HG03135 (cell line): ENCODE data around the gene NDUFA5.
A peak's percentile ranks its signal among the peaks of the same experiment; 100 is the strongest.
"Not testable (repeated sequence)": the region's sequence is repeated elsewhere in the genome, so short reads cannot be mapped to it uniquely, and the experiment has no call there.

Experiments used
- ATAC-seq: cut with Tn5 transposase; IDR thresholded peaks from one replicate; pipeline ENCODE4 v1.9.1; 2021; ENCODE audit warnings: mild to moderate bottlenecking, moderate library complexity; ENCODE audit not compliant: unreplicated experiment

Gene NDUFA5

DNA sequence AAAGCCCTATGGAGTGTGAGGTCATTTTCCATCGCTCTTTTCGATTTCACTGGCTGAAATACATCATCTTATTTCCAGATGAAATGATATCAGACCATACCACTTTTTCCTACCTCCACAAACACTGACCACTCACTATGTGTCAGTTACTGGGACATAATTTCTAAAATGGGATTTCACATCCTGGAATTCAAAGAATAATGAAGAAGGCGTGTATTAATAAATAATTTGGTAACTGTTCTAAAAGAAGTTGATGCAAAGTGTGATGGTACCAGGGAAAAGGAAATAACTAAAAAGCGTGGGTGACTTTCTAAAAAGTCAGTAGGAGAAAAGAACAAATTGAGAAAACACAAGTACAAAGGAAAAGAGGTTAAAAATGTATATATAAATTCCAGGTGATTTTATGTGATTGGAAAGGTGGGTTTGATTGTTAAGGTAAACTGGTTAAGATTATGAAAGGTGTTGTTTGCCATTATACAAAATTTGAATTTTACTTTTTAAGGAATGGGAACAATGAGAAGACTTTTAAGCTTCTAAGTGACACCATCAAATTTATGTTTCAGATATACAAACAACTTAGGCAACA is 764 bp upstream of the NDUFA5 start:
- no peak for ATAC-seq

DNA sequence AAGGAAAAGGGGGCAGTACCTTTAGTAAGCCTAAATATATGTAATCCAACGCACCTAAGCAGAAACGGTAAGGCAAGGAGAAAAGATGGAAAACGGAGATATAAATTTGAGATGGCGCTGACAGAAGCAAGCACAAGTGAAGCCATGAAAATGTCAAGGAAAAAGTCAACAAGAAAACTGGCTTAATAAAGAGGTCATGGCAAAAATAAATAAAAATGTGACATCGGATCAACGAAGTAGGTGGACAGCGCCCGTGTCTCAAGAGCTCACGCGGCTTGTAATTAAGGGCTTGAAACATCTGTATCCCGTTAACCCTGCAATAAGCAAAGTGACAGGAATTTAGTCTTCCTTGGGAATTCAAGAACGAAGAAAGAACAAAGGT is 611 bp downstream of the NDUFA5 start:
- ATAC-seq, result no peak

- ATAC-seq, result no peak
Observed at GRCh38 chr7:123555484-123555883, 2.1 kb downstream of the NDUFA5 start.

GRCh38 chr7:123553159-123553558 is 4.5 kb downstream of the NDUFA5 start:
- no peak for ATAC-seq

DNA sequence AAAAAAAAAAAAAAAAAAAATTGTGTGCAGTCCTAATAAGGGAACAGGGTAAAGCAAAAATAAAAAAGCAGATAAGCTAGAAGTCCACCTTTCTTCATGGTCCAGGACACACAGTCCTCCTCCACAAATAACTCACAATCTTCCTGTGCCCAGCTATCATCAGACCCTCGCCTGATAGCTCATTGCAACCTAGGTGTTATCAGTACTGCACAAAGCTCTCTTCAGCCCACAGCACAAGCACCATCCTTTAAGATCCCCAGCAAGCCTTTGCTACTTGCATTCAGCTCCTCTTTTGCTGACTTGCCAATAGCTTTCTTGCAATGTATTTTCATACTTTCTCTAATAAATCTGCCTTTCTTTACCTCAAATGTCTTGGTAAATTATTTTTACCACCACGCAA is 5.0 kb downstream of the NDUFA5 start:
- no peak for ATAC-seq

DNA sequence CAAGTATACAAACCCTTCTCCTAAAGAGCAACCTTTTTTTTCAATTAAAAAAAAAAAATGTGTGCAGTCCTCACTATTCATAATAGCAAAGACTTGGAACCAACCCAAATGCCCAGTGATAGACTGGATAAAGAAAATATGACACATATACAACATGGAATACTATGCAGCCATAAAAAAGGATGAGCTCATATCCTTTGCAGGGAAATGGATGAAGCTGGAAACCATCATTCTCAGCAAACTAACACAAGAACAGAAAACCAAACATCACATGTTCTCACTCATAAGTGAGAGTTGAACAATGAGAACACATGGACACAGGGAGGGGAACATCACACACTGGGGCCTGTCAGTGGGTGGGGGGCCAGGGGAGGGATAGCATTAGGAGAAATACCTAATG is 5.5 kb downstream of the NDUFA5 start:
- not testable (repeated sequence) for ATAC-seq

DNA sequence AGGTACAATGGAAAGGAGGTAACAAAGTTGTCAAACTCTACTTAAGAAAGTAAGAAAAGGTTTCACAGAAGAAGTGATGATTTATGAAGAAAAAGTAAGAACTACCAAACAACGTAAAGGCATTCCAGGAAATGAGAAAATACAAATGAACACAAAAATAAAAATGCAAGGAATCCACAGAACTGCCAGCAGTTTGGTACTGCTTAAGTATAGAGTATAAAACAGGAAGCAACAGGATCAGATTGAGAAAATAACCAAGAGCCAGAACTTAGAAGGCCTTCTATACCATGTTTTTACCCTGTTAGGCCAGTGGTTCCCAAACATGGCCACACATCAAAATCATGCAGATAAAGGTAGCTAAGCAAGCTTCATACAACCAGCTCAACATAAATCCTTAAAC is 9.2 kb downstream of the NDUFA5 start:
- no peak for ATAC-seq

DNA sequence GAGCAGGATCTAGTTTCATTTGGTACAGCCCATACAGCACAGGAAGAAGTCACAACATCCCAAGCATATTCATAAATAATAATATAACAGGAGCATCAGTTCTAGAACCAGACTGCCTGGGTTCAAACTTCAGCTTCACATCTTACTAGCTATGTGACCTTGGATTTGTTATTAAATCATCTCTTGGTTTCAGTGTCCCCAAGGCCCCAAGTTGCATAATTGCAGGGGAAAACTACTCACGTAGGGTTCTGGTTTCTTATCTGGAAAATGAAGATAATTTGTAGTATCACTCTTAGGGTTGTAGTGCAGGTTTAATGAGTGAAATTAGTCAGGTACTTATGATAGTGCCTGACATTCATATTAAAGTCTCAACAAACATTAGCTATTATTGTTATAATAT is 17.7 kb downstream of the NDUFA5 start:
- ATAC-seq, result no peak

DNA sequence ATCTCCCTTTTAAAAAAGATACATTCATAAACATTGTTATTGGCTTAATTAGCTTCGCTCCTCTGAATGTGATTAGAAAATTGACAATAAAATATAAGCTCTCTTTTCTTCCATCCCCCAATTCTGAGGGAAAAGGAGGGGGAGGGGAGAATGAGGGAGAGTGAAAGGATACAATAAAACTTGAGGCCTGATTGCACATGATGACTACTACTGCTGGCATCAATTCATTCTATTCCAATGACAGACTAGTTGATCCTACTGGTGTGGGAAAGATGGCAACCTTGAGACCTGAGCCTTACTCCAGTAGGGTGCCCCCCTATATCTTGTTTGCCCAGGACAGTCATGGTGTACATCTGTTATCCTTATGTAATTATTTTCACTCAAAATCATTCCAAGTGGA is 18.7 kb downstream of the NDUFA5 start:
- no peak for ATAC-seq

DNA sequence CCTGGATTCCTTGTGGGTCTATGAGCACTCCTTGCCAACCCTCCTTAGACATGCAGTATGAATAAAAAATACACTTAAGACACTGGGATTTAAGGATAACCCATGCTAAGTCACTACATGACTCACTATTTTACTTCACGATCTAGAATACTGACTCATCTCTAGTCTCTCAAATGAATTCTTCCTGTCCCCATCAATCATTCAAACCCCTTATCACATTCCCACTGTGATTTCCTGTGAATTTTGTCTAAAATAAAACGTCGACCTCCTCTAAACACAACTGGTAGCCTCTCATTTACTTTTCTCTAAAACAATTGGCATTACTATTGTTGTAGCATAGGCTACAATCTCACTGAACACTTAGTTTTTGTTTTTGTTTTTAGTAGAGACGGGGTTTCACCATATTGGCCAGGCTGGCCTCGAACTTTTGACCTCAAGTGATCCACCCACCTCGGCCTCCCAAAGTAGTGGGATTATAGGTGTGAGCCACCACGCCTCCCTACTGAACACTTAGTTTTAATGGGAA is 19.4 kb downstream of the NDUFA5 start:
- no peak for ATAC-seq

- ATAC-seq, result no peak
Observed at GRCh38 chr7:123537026-123537642, 20.5 kb downstream of the NDUFA5 start.

- no peak for ATAC-seq
Observed at GRCh38 chr7:123535517-123535916, 22.1 kb downstream of the NDUFA5 start.

DNA sequence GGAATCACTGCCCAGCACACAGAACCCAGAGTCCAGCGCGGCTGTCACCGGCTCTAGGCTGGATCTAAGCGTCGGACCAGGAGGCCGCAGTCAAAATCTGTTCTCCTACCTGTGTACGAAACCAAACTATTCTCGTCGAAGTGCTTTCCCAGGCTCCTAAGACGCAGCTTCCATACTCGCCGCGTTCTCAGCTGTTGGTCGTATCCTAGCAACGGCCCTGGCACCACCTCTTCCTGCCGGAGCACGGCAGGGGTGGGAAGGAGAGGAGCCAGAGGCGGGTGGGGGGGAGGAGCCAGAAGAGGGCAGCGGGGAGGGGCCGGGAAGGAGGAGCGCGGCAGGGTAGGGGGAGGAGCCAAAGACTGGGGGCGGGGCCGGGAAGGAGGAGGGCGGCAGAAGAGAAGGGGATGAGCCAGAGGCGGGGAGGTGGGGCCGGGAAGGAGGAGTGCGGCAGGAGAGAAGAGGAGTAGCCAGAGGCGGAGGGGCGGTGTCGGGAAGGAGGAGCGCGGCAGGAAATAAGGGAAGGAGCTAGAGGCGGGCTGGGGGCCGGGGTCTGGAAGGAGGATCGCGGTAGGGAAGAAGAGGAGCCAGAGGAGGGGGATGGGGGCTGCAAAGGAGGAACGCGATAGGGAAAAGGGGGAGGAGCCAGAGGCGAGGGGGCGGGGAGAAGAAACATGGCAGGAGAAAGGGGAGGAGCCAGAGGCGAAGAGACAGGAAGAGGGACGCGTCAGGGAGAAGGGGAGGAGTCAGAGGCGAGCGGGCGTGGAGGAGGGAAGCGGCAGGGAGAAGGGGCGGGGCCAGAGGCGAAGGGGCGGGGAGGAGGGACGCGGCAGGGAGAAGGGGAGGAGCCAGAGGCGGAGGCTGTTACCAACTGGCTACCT is 23.0 kb downstream of the NDUFA5 start, which contains the start of gene IQUB:
Gene IQUB (minus strand): TSS at position 213 of the 878 bp plus-strand sequence. CDS start 22,255 bp downstream, outside the sequence.
- peak; percentile 80 for ATAC-seq

GRCh38 chr7:123533929-123534382 is 23.7 kb downstream of the NDUFA5 start:
- ATAC-seq, result peak; percentile 26

- no peak for ATAC-seq
Observed at GRCh38 chr7:123533553-123533917, 24.1 kb downstream of the NDUFA5 start.

DNA sequence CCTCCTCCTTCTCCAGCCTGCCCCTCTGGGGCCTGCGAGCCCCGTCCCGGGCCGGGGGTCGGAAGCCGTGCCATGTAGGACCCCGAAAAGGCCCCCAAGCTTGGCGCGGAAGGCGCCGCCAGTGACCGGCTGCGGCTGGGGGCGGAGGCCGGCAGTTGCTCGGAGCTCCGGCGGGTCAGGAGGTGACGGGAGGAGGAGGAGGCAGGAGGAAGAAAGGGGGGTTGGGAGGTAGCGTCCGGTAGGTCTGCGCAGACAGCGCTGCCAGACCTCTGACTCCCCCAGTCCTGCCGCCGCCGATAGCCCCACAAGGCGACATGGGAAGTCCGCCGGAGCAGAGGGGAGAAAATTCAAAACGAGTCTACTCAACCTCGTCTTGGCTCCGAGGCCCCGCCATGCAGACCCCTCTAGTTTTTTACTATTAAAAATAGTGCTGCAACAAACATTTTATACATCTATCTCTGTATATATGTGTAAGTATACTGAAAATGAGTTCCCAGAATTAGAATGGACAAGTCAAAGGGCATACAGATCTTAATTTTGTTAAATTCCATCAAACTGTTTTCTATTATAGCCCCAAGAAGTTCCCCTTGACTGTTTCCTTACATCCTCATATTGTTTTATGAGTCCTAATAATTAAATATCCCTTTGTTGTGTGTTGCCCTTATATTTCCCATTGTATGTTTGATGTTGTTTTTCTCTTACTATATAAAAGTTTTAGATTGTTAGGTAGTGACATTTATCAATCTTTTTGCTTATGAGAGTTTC is 24.6 kb downstream of the NDUFA5 start:
- ATAC-seq, result peak; percentile 23

DNA sequence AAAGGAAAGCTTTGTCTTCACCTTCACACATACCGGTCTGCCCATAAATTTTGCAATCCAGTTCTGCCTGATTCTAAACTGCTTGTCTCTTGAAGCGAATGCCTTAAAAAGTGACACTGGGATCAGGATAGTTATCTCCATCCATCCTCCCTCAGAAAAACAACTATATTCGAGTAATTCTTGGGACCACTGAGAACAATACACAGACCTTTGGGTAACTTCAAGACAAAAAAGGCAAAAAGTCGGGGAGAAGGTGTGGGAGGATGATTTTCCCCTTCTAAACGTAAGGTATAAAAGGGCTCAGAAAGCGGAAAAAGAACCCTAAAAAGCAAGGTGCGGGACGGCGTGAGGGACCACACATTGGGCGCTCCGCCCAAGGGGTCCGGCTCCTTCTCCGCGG is 25.3 kb downstream of the NDUFA5 start:
- ATAC-seq, result peak; percentile 1

GRCh38 chr7:123530035-123530591 is 27.5 kb downstream of the NDUFA5 start:
- not testable (repeated sequence) for ATAC-seq

DNA sequence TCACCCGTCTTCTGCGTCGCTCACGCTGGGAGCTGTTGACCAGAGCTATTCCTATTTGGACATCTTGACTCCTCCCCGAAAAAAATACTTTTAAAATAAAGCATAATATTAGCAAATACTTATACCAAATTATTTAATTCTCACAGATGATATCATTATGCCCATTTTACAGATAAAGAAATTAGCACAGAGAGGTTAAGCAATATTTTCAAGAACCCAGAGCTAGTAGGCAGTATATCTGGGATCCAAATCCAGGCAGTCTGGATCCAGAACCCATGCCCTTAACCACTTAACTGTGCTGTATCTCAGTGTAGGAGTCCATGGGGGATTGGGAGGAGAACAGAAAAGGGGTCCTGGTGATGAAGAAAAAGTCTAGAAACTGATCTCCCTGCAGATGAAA is 29.4 kb downstream of the NDUFA5 start:
- no peak for ATAC-seq

DNA sequence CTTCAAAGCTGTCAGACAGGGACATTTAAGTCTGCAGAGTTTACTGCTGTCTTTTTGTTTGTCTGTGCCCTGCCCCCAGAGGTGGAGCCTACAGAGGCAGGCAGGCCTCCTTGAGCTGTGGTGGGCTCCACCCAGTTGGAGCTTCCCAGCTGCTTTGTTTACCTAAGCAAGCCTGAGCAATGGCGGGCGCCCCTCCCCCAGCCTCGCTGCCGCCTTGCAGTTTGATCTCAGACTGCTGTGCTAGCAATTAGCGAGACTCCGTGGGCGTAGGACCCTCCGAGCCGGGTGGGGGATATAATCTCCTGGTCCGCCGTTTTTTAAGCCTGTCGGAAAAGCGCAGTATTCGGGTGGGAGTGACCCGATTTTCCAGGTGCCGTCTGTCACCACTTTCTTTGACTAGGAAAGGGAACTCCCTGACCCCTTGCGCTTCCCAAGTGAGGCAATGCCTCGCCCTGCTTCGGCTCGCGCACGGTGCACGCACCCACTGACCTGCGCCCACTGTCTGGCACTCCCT is 29.8 kb downstream of the NDUFA5 start:
- not testable (repeated sequence) for ATAC-seq
